ENCODE results near the gene KCNC2.

DNA sequence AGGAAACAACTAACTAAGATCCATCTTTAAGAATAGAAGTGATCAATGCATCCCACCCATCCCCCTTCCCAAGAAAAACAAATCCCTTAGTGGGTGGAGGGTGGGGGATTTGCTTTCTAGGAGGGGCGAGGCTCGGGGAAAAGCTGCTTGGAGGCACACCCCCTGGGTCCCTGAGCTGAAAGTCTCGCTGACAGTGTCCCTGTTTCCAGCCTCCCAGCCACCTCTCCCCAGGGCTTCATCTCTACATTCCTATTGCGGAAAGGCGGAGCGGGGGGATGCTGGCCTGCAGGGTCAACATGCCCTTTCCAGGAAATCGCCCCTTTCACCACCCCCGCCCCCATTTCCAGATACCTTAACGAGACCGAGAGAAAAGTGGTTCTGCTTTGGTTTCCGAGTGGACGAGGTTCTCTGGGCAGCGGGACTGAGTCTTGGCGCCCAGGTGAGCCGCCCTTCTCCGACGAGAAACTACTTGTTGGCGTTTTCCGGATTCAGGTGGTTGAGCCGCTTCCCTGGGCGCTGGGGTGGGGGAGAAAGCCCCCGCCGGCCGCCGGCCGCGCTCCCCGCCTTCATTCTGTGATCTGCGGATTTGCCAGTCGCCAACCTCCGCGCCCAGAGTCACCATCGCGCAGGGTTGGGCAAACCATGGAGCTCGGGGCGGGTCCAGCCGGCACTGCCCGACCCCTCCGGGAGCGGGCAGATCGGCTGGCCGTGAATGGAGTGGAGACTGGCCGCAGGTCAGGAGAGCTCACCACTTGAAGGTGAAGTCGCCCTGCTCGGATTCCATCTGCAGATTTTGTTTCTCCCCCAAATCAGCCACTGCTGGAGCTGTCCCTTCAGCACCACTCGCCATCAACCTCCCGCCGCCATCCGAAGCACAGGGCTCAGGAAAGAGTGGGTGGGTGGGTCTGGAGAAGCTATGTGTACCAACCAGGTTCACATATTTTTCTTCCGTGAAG lies 505 bp downstream of the KCNC2 start:
- TF ChIP-seq CTCF (IDR thresholded peaks at IDR 0.05): no peak
- TF ChIP-seq POLR2A (IDR thresholded peaks at IDR 0.05): no peak

All from thyroid gland (tissue), 4 donors.